GM12892 (cell line): ENCODE data around the gene ZNF710.

Experiments
- DNase-seq: peaks from one replicate; pipeline ENCODE4 v3.0.0; 2011; ENCODE audit not compliant: insufficient read length
- FAIRE-seq: peaks from 2 replicates; lab custom pipeline; 2011; peaks lifted over from hg19 to GRCh38; lab: Jason Lieb, UNC
- POLR2A ChIP-seq: IDR thresholded peaks from 2 replicates; pipeline ENCODE4 v1.6.1; 2011; ENCODE audit warnings: low read depth, low read length, control low read depth
- POLR2AphosphoS5 ChIP-seq: IDR thresholded peaks from 2 replicates; pipeline ENCODE4 v1.6.1; 2011; ENCODE audit warnings: low read depth, low read length, control low read depth
- TAF1 ChIP-seq: IDR thresholded peaks from 2 replicates; pipeline ENCODE4 v1.6.1; 2011; ENCODE audit warnings: low read depth, mild to moderate bottlenecking, control low read depth, low read length, borderline replicate concordance

Gene ZNF710

DNA sequence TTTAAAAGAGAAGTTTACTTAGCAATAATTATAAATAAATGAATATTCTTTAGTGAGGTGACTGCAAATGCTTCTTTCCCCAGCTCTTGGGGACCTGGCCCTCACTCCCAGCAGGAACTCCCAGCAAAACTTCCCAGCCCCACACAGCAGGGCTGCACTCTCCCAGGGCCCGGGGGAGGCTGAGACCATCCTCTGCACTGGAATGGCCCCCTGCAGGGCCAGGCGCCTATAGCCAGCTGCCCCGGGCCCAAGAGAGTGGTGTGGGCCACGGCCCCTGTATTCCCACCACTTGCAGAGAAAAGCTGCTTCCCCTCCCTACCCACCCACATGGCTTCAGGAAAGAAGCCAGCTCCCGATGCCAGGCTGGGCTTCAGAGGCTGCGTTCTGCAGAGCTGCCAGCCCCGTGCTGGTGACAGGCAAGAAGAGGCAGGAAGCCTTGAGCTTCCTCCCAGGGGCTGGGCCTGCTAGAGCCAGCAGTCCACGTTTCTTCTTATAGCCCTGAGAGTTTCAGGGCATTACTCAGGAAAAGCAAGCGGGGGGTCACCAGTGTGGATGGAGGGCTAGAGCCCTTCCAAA lies 81.1 kb downstream of the ZNF710 start:
- DNase-seq (no peak), FAIRE-seq (no peak)
- TF ChIP-seq POLR2A = no peak
- no peak for TF ChIP-seq TAF1
- no peak for TF ChIP-seq POLR2AphosphoS5

DNA sequence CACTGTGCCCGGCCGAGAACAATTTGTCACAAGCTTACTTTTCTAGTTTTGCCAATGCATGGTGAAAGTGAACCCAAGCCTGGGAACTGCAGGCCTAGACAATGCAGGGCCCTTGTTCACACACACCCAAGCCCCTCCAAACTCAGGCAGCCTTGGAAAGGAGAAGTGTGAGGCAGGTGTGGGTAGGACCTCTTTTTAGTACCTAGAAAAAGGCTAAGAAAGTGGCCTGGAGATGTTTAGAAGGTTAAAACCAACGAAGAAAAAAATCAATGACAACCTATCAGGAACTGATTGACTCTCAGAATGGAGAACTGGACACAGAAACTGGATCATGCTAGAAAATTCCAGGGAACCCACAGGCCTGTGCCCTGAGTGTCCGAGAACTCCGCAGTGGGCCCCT lies 82.3 kb downstream of the ZNF710 start:
- FAIRE-seq (no peak), DNase-seq (no peak)
- TF ChIP-seq TAF1 (no peak), POLR2A (no peak), POLR2AphosphoS5 (no peak)

DNA sequence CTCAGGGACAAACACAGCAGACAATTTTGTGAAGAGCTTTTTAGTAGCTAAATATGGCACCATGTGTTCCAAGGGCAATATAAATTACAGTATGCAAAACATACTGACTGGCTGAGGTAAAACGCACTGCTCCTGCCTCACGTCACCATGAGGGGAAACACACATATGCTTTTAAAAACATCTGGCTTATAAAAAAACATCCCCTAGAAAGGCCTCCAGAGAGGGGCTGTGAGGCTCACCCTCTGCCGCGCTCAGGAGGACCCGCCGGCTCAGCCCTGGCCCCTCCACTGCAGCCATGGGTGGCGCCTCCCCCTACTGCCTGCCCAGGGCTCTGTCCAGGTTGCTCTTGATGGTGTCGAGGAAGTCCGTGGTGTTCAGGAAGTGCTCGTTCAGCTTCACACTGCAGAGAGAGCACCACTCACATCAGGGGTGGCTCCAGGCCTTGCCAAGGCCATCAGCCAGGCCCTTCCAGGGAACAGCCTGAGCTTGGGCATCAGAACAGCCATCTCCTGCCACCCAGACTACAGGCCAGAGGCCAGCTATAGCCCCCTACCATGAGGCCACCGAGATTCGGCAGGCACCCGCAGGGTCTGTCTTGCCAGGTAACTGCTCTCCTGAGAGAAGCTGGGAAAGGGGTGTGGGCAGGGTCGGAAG lies 83.0 kb downstream of the ZNF710 start:
- no peak for FAIRE-seq
- TF ChIP-seq POLR2AphosphoS5 = no peak
- TF ChIP-seq TAF1 = no peak
- TF ChIP-seq POLR2A = no peak
- no peak for DNase-seq

GRCh38 chr15:90084876-90085423 lies 83.8 kb downstream of the ZNF710 start:
- TF ChIP-seq POLR2A = no peak
- no peak for TF ChIP-seq TAF1
- no peak for TF ChIP-seq POLR2AphosphoS5
- FAIRE-seq = no peak
- no peak for DNase-seq

DNA sequence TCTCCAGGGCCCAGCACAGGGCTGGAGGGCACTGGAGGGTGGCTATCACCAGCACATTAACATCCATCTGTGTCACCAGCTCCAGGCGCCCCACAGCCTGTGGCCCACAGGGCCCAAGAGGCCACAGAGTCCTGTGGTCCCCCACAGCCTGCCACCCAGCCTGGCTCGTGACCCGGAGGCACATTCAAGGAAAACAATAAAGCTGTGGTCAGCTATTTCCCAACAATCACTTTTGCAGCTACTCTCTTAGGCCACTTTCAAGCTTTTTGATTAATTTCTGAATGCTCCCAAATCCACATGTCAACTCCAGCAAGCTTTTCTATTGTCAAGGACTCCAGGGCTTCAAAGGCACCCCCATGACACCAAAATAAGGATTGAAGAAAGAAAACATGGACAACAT lies 84.4 kb downstream of the ZNF710 start:
- TF ChIP-seq POLR2A (no peak), TAF1 (no peak), POLR2AphosphoS5 (no peak)
- FAIRE-seq = no peak

GRCh38 chr15:90086868-90087268 lies 85.7 kb downstream of the ZNF710 start:
- FAIRE-seq (peak; percentile 81), DNase-seq (peak; percentile 55)
- TF ChIP-seq TAF1 = no peak
- TF ChIP-seq POLR2AphosphoS5 = no peak
- no peak for TF ChIP-seq POLR2A

More for the DNA sequence above, 84.4 kb downstream of the ZNF710 start:
- DNase-seq = no peak

DNA sequence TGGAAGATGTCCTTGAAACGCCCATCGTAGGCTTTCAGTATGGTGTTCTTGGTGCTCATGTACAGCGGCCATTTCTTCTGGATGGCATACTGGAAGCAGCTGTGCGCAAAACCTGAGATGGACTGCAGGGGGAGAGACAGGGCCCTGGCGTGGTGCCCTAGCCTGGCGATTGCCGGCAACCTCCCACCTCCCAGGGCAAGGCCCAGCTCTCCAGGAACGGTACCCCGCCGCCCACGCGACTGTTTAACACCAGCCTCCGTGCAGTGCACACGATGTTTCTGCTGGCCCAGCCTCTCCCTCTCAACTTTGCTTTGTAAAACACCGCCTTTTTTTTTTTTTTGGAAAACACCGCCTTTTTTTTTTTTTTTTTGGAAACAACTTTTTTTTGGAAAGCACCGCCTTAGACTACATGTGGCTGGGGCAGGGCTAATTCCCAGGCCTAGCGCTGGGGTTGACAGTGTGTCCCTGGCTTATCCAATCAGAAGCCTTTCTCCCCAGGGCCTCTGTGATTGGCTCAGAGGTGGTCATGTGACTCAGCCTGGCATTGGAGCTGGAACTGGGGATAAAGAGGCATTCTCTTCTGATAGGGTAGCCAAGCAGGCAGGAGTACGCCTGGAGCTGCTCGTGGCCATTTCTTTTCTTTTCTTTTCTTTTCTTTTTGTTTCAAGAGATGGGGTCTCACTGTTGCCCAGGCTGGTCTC lies 86.5 kb downstream of the ZNF710 start:
- no peak for DNase-seq

GRCh38 chr15:90090226-90090848 lies 89.2 kb downstream of the ZNF710 start:
- no peak for FAIRE-seq
- TF ChIP-seq POLR2AphosphoS5 (no peak), POLR2A (no peak), TAF1 (no peak)

More for the DNA sequence above, 86.5 kb downstream of the ZNF710 start:
- no peak for TF ChIP-seq POLR2A
- no peak for TF ChIP-seq TAF1
- no peak for TF ChIP-seq POLR2AphosphoS5
- FAIRE-seq = no peak

DNA sequence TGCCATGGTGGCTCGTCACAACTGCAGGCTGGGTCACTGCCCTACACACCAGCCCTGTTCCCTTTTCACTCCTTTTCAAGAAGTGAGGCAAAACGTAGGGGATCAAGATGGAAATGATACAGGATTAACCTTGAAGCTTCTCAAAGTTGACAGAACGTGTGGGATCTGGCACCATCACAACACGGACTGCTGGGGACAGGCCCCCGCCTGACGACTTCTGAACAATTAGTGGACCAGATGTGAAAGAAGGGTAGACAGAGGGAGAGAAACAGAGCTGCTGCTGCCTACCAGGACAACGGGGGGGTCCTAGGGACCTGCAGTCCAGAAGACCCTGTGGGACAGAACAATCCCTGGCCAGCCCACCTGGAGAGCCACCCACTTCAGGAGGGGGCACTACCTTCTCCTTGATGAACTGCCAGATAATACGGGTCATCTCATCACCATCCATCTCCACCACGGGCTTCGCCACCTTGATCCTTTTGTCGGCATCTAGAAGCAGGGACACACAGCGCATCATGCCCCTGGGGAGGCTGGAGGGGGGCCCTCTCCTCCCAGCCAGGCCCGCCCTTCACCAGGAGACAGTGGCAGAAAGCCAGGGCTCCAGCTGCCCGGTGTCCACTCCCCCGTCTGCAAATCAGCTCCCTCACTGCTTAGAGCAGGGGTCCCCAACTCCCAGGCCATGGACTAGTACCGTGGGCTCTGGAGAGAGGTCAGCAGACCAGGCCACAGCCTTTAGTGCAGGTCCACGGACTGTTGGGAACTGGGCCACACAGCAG lies 90.2 kb downstream of the ZNF710 start:
- no peak for DNase-seq
- FAIRE-seq = no peak
- TF ChIP-seq TAF1 = no peak
- TF ChIP-seq POLR2A = no peak
- no peak for TF ChIP-seq POLR2AphosphoS5

More at GRCh38 chr15:90090226-90090848, 89.2 kb downstream of the ZNF710 start:
- no peak for DNase-seq

DNA sequence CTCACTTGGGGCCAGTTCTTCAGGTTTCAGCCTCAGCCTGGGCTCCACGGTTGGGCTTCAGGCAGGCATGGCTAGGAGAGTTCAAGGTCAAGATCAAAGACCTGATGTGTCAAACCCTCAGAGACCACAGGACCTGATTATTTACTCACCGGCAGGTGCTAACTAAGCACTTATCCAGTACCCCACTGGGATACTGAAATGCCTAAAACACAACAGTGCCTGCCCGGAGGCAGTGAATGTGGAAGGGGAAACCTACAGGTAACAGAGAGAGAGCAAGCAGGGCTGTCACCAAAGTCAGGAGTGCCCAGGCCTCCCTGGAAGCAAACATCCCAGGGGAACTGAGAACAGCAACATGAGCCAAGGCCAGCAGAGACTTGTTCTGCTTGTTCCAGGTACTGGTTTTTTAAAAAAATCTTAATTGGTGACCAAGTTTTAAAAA lies 94.4 kb downstream of the ZNF710 start:
- TF ChIP-seq POLR2A (no peak), TAF1 (no peak), POLR2AphosphoS5 (no peak)
- DNase-seq = no peak
- no peak for FAIRE-seq

DNA sequence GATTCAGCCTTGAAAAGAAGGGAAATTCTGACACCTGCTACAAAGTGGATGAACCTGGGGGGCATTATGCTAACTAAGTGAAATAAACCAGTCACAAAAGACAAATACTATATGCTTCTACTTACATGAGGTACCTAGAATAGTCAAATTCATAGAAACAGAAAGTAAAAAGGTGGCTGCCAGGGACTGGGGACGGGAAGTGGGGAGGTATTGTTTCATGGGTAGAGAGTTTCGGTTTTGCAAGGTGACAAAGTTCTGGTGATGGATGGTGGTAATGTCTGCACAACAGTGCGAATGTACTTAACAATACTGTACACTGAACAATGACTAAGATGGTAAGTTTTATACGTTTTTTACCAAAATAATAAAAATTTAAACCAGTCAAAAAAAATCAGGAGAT lies 96.4 kb downstream of the ZNF710 start:
- no peak for TF ChIP-seq TAF1
- DNase-seq (no peak), FAIRE-seq (peak; percentile 91)
